Measurements from ENCODE around the gene SLC43A2. TPM values are rescaled to one million over a fixed set of nuclear protein-coding genes. Genes with fewer than 3 reads are reported as not detected.
A peak's percentile ranks its signal among the peaks of the same experiment; 100 is the strongest.
"Not testable (repeated sequence)": the region's sequence is repeated elsewhere in the genome, so short reads cannot be mapped to it uniquely, and the experiment has no call there.

Gene SLC43A2
- total RNA-seq, 2 experiments from 2014 or later, result 0.76 to 1.1 TPM

DNA sequence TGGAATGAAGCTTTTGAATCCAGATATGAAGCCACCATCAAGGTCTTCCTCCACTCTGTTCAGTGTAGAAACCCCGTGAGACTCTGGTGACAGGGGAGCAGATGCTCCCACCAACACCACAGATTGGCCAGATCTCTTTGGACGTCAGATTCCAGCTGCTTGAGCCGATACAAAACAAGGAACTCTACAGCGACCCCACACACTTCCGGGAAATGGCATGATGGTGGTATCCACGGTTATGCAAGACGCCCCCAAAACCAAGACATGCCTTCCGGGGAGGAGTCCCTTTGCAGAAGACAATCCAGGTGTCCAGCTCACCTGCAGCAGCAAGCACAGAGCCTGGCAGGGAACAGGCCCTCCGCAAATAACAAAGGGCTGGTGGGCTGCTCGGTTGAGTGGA is 46.3 kb downstream of the SLC43A2 start:
- H3K27me3 Mint-ChIP-seq, result no peaks in the 10 kb centered on the region
- ATAC-seq (no peak), DNase-seq (no peak)
- no peak overlapping the region for H3K27ac Mint-ChIP-seq
- CTCF ChIA-PET, result interaction anchor here (0.6 to 0.7 kb wide), 2 partner anchors 62 to 139 kb away, joined by 3 read pairs; no protein-coding TSS in a partner anchor
- no peaks in the 10 kb centered on the region for H3K36me3 Mint-ChIP-seq (ENCODE audit: low read depth)
- no peak overlapping the region for H3K4me3 Mint-ChIP-seq
- no peaks in the 10 kb centered on the region for H3K4me1 Mint-ChIP-seq
- H3K9me3 Mint-ChIP-seq (ENCODE audit: low read depth), result no peaks in the 10 kb centered on the region
- intact Hi-C loops (cut with DNase I, micrococcal nuclease), result no loop called here
- POLR2A ChIA-PET, result no interaction called here

- DNase-seq (no peak), ATAC-seq (no peak)
- ChIA-PET CTCF (no interaction called here), POLR2A (no interaction called here)
- no peaks in the 10 kb centered on the region for H3K9me3 Mint-ChIP-seq (ENCODE audit: low read depth)
- intact Hi-C loops (cut with DNase I, micrococcal nuclease), result no loop called here
- no peak overlapping the region for H3K4me3 Mint-ChIP-seq
- H3K27me3 Mint-ChIP-seq, result no peaks in the 10 kb centered on the region
- no peaks in the 10 kb centered on the region for H3K36me3 Mint-ChIP-seq (ENCODE audit: low read depth)
- H3K4me1 Mint-ChIP-seq, result peaks cover 3% of the 10 kb centered on the region
- no peak overlapping the region for H3K27ac Mint-ChIP-seq
These were observed 47.5 kb downstream of the SLC43A2 start for GRCh38 chr17:1580979-1581676.

GRCh38 chr17:1578029-1578428 is 50.6 kb downstream of the SLC43A2 start:
- no peaks in the 10 kb centered on the region for H3K36me3 Mint-ChIP-seq (ENCODE audit: low read depth)
- H3K4me3 Mint-ChIP-seq, result no peak overlapping the region
- peaks cover 3% of the 10 kb centered on the region for H3K4me1 Mint-ChIP-seq
- no peaks in the 10 kb centered on the region for H3K9me3 Mint-ChIP-seq (ENCODE audit: low read depth)
- DNase-seq, result no peak
- ATAC-seq, result no peak
- ChIA-PET POLR2A (no interaction called here), CTCF (interaction anchor here (0.9 kb wide), 1 partner anchor 138 kb away, joined by 3 read pairs; no protein-coding TSS in a partner anchor)
- intact Hi-C loops (cut with DNase I, micrococcal nuclease), result no loop called here
- H3K27ac Mint-ChIP-seq, result no peak overlapping the region
- H3K27me3 Mint-ChIP-seq, result no peaks in the 10 kb centered on the region

- no peak overlapping the region for H3K27ac Mint-ChIP-seq
- POLR2A ChIA-PET, result no interaction called here
These were observed 51.0 kb downstream of the SLC43A2 start for GRCh38 chr17:1577583-1578013.

DNA sequence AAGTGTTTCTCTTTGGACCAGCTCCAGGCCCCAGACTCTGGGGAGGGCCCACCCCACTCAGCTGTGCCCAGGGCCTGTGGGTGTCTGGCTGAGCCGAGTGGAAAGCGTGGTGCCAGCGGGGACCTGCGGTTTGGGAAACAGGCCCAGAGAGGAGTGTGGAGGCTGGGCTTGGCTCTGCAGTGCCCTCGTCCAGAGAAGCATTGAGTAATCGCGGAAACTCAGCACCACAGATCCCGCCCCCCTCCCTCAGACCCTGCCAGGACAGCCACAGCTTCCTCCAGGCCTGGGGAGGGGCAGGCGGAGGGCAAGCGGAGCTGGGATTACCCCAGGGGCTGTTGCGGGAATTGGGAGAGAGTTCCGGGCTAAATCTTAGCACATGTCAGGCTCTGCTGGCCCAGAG is 51.5 kb downstream of the SLC43A2 start:
- ATAC-seq, result no peak
- no peak overlapping the region for H3K27ac Mint-ChIP-seq
- CTCF ChIA-PET, result interaction anchor here (0.7 kb wide), 1 partner anchor 40 kb away, joined by 3 read pairs; no protein-coding TSS in a partner anchor

More at GRCh38 chr17:1577583-1578013, 51.0 kb downstream of the SLC43A2 start:
- Mint-ChIP-seq H3K27me3 (no peaks in the 10 kb centered on the region), H3K9me3 (ENCODE audit: low read depth) (no peaks in the 10 kb centered on the region), H3K4me3 (no peak overlapping the region), H3K4me1 (peaks cover 3% of the 10 kb centered on the region), H3K36me3 (ENCODE audit: low read depth) (no peaks in the 10 kb centered on the region)
- no peak for DNase-seq
- intact Hi-C loops (cut with DNase I, micrococcal nuclease), result no loop called here
- no peak for ATAC-seq
- CTCF ChIA-PET, result interaction anchor here (0.7 to 0.9 kb wide), 2 partner anchors 39 to 139 kb away, joined by 3 read pairs; no protein-coding TSS in a partner anchor

GRCh38 chr17:1576500-1576899 is 52.1 kb downstream of the SLC43A2 start:
- no peak overlapping the region for H3K4me3 Mint-ChIP-seq
- no peak for ATAC-seq
- H3K27me3 Mint-ChIP-seq, result no peaks in the 10 kb centered on the region
- no peak overlapping the region for H3K27ac Mint-ChIP-seq
- no peak for DNase-seq
- H3K4me1 Mint-ChIP-seq, result peaks cover 3% of the 10 kb centered on the region
- ChIA-PET POLR2A (no interaction called here), CTCF (interaction anchor here (0.7 kb wide), 1 partner anchor 40 kb away, joined by 3 read pairs; no protein-coding TSS in a partner anchor)
- no peaks in the 10 kb centered on the region for H3K36me3 Mint-ChIP-seq (ENCODE audit: low read depth)
- intact Hi-C loops (cut with DNase I, micrococcal nuclease), result no loop called here
- no peaks in the 10 kb centered on the region for H3K9me3 Mint-ChIP-seq (ENCODE audit: low read depth)

More for the DNA sequence above, 51.5 kb downstream of the SLC43A2 start:
- intact Hi-C loops (cut with DNase I, micrococcal nuclease), result no loop called here
- no peak for DNase-seq
- Mint-ChIP-seq H3K4me1 (peaks cover 3% of the 10 kb centered on the region), H3K9me3 (ENCODE audit: low read depth) (no peaks in the 10 kb centered on the region), H3K4me3 (no peak overlapping the region), H3K36me3 (ENCODE audit: low read depth) (no peaks in the 10 kb centered on the region), H3K27me3 (no peaks in the 10 kb centered on the region)
- POLR2A ChIA-PET, result no interaction called here

DNA sequence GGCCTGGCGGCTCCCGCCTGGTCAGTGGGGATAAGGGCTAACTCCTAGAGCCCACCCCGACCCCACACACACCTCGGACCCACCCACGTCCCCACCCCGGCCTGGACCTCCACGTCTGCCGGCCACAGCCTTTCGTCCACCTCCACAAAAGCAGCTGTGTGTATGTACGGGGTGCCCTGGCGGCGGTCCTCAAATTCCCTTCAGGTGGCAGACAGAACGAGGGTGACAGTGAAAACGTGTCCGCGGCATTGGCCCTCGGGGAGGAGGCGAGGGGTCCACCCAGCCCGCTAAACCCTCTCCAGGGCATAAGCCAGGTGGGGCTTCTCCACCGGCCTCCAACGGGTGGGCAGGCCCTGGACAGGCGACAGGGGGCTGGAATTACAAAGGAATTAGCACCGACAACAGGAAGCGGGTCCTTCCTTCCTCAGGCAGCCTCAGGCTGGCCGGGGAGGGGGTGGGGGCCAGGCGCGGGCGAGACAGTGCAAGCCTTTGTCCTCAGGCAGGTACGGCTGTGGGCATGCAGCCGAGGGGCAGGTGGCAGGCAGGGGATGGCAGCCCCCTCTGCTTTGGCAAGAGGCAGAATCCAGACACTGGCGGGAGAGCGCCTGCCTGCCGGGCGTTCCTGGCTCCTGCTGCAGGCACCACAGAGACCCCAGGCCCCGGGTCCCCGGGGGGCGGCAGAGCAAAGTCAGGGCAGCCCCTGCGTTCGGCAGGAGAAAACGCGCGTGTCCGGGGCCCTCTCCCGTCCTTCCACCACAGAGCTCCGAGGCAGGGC is 53.8 kb downstream of the SLC43A2 start:
- CTCF ChIA-PET, result interaction anchor here (0.6 to 2.7 kb wide), 18 partner anchors 12 to 254 kb away, joined by 3 to 36 read pairs (median 4); partner anchors contain the start of genes PITPNA, RILP and SLC43A2
- peaks cover 3% of the 10 kb centered on the region for H3K4me1 Mint-ChIP-seq
- no peak overlapping the region for H3K27ac Mint-ChIP-seq
- no peak overlapping the region for H3K4me3 Mint-ChIP-seq
- no peaks in the 10 kb centered on the region for H3K36me3 Mint-ChIP-seq (ENCODE audit: low read depth)
- ATAC-seq (peak; percentile 13), DNase-seq (no peak)
- POLR2A ChIA-PET, result interaction anchor here (0.5 to 1.0 kb wide), 3 partner anchors 55 to 359 kb away, joined by 3 to 7 read pairs (median 5); no protein-coding TSS in a partner anchor
- intact Hi-C loops (cut with DNase I, micrococcal nuclease), result loop anchor here (1.0 kb wide), 1 partner anchor 55 kb away; no protein-coding TSS in a partner anchor
- H3K27me3 Mint-ChIP-seq, result no peaks in the 10 kb centered on the region
- no peaks in the 10 kb centered on the region for H3K9me3 Mint-ChIP-seq (ENCODE audit: low read depth)

DNA sequence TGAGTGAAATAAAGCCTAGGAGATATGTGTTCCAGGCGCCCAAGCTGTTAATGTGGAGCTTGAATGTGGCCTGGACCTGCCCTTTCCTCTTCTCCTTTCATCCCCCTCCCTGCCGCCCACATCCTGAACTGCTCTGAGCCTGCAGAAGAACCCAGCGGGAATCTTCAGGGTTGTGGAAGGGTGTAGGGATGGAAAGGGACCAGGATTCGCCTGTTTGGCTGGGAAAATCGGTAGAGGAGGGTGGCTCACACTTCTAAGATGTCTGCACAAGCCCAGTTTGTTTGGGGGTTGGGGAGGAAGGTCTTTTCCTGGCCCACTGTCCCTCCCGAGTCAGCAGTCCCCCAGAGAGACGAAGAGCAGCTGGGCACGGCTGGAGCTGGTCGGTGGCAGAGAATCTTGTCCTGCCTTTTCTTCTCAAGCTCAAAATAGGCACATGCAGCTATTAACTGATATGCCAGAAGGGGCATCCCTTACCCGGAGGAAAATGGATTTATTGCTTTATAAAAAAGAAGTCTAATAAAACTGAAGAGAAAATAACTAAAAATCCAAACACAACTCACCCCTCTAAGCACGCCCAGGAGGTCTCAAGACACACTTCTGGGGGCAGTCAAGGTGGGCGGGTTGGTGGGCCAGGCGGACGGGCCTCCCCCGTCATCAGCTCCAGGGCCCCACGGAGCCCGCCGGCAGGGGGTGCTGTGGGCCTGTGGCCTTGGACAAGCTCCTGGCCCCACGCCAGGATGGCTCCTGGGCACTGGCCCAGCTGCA is 54.5 kb downstream of the SLC43A2 start:
- CTCF ChIA-PET, result interaction anchor here (0.6 to 2.7 kb wide), 22 partner anchors 12 to 254 kb away, joined by 3 to 36 read pairs (median 4); partner anchors contain the start of genes PITPNA, RILP and SLC43A2
- no peaks in the 10 kb centered on the region for H3K27me3 Mint-ChIP-seq
- H3K4me3 Mint-ChIP-seq, result no peak overlapping the region
- no peaks in the 10 kb centered on the region for H3K9me3 Mint-ChIP-seq (ENCODE audit: low read depth)
- ATAC-seq, result peak; percentile 71
- H3K4me1 Mint-ChIP-seq, result peaks cover 3% of the 10 kb centered on the region
- intact Hi-C loops (cut with DNase I, micrococcal nuclease), result loop anchor here (1.0 kb wide), 1 partner anchor 56 kb away; no protein-coding TSS in a partner anchor
- POLR2A ChIA-PET, result interaction anchor here (0.5 to 1.0 kb wide), 3 partner anchors 56 to 360 kb away, joined by 3 to 7 read pairs (median 5); no protein-coding TSS in a partner anchor
- H3K27ac Mint-ChIP-seq, result no peak overlapping the region
- peak; percentile 86 for DNase-seq
- no peaks in the 10 kb centered on the region for H3K36me3 Mint-ChIP-seq (ENCODE audit: low read depth)

- ATAC-seq; H3K4me1 Mint-ChIP-seq; H3K27me3 Mint-ChIP-seq; intact Hi-C loops (cut with DNase I, micrococcal nuclease); POLR2A ChIA-PET; DNase-seq; H3K27ac Mint-ChIP-seq; H3K4me3 Mint-ChIP-seq; H3K9me3 Mint-ChIP-seq (ENCODE audit: low read depth); H3K36me3 Mint-ChIP-seq (ENCODE audit: low read depth): not testable (repeated sequence)
- CTCF ChIA-PET, result interaction anchor here (1.3 kb wide), 1 partner anchor 58 kb away, joined by 5 read pairs; no protein-coding TSS in a partner anchor
These were observed 56.0 kb downstream of the SLC43A2 start for GRCh38 chr17:1572646-1573045.

GRCh38 chr17:1571341-1571704 is 57.3 kb downstream of the SLC43A2 start:
- Mint-ChIP-seq H3K27ac (no peak overlapping the region), H3K36me3 (ENCODE audit: low read depth) (no peaks in the 10 kb centered on the region), H3K27me3 (no peaks in the 10 kb centered on the region), H3K4me1 (peaks cover 13% of the 10 kb centered on the region), H3K4me3 (no peak overlapping the region), H3K9me3 (ENCODE audit: low read depth) (no peaks in the 10 kb centered on the region)
- no peak for DNase-seq
- CTCF ChIA-PET, result interaction anchor here (1.0 to 1.8 kb wide), 3 partner anchors 29 to 58 kb away, joined by 3 to 7 read pairs (median 4); no protein-coding TSS in a partner anchor
- intact Hi-C loops (cut with DNase I, micrococcal nuclease), result no loop called here
- POLR2A ChIA-PET, result no interaction called here
- ATAC-seq, result no peak

Data from activated CD4-positive, alpha-beta T cell treated with anti-CD3 and anti-CD28 coated beads for 36 hours (primary cell).